Neuronal stem cell (in vitro differentiated cells): ENCODE data around the gene LRRC8E.

ENCODE experiments used
- DNase-seq: peaks from one replicate; pipeline ENCODE4 v3.0.0-alpha.2; 2013; ENCODE audit warnings: low spot score
- H2AFZ ChIP-seq: one replicate; pipeline ENCODE4 v1.6.1; 2013; ENCODE audit warnings: mild to moderate bottlenecking, low read length, inconsistent platforms
- H2AK5ac ChIP-seq: 2 replicates; pipeline ENCODE4 v1.6.1; 2013; ENCODE audit warnings: low read depth, mild to moderate bottlenecking, inconsistent platforms, low read length, moderate library complexity, mixed read lengths
- H2BK120ac ChIP-seq: 2 replicates; pipeline ENCODE4 v1.6.1; 2013; ENCODE audit warnings: low read depth, mild to moderate bottlenecking, inconsistent platforms, low read length, moderate library complexity, mixed read lengths
- H2BK12ac ChIP-seq: one replicate; pipeline ENCODE4 v1.6.1; 2013; ENCODE audit warnings: low read length, inconsistent platforms
- H2BK15ac ChIP-seq: 2 replicates; pipeline ENCODE4 v1.6.1; 2013; ENCODE audit warnings: mild to moderate bottlenecking, low read length, inconsistent platforms, mixed read lengths
- H2BK5ac ChIP-seq: one replicate; pipeline ENCODE4 v1.6.1; 2013; ENCODE audit warnings: inconsistent platforms, mild to moderate bottlenecking, low read length, moderate library complexity
- H3K14ac ChIP-seq: one replicate; pipeline ENCODE4 v1.6.1; 2013; ENCODE audit warnings: low read length, inconsistent platforms
- H3K18ac ChIP-seq: 2 replicates; pipeline ENCODE4 v1.6.1; 2013; ENCODE audit warnings: low read length, inconsistent platforms
- H3K23ac ChIP-seq: 2 replicates; pipeline ENCODE4 v1.6.1; 2013; ENCODE audit warnings: low read depth, mild to moderate bottlenecking, mixed read lengths, low read length, inconsistent platforms; ENCODE audit not compliant: poor library complexity
- H3K27ac ChIP-seq: replicated peaks from 3 replicates; pipeline ENCODE4 v1.5.1; 2013; ENCODE audit warnings: low read length, inconsistent platforms
- H3K27me3 ChIP-seq, 3 experiments: 2 replicates each; pipeline ENCODE4 v1.6.1; 2013; ENCODE audit warnings: low read length in 3 of 3, mild to moderate bottlenecking in 2 of 3, inconsistent platforms in 1 of 3, low read depth in 1 of 3, mixed read lengths in 1 of 3, moderate library complexity in 1 of 3; ENCODE audit not compliant: control insufficient read depth in 3 of 3, insufficient read depth in 3 of 3
- H3K36me3 ChIP-seq, 2 donors: replicated peaks in 1 of 2; 2 replicates each; pipeline ENCODE4 v1.6.1; 2013; ENCODE audit warnings: low read length in 2 of 2; ENCODE audit not compliant: control insufficient read depth in 2 of 2, insufficient read depth in 2 of 2
- H3K4ac ChIP-seq: 2 replicates; pipeline ENCODE4 v1.6.1; 2013; ENCODE audit warnings: inconsistent platforms, mild to moderate bottlenecking, low read length, moderate library complexity
- H3K4me1 ChIP-seq, 2 donors: 1 replicate in 1 of 2; 2 replicates in 1 of 2; pipeline ENCODE4 v1.6.1; 2013; ENCODE audit warnings: low read length in 2 of 2, low read depth in 1 of 2; ENCODE audit not compliant: control insufficient read depth in 2 of 2, insufficient read depth in 1 of 2
- H3K4me2 ChIP-seq: one replicate; pipeline ENCODE4 v1.6.1; 2013; ENCODE audit warnings: mild to moderate bottlenecking, low read length, inconsistent platforms; ENCODE audit not compliant: insufficient read depth, poor library complexity, severe bottlenecking
- H3K4me3 ChIP-seq, 2 donors: 2 replicates each; pipeline ENCODE4 v1.5.1; 2013; ENCODE audit warnings: low read length in 2 of 2, mild to moderate bottlenecking in 2 of 2, inconsistent platforms in 1 of 2, moderate library complexity in 1 of 2
- H3K79me1 ChIP-seq: one replicate; pipeline ENCODE4 v1.6.1; 2013; ENCODE audit warnings: low read depth, mild to moderate bottlenecking, inconsistent platforms, low read length, moderate library complexity
- H3K9ac ChIP-seq: one replicate; pipeline ENCODE4 v1.6.1; 2013; ENCODE audit warnings: mild to moderate bottlenecking, low read depth, low read length, inconsistent platforms; ENCODE audit not compliant: poor library complexity
- H3K9me3 ChIP-seq, 2 donors: replicated peaks in 1 of 2; 2 replicates each; pipeline versions ENCODE3 to v1.6.1; 2013; ENCODE audit warnings: low read length in 2 of 2, mild to moderate bottlenecking in 2 of 2, inconsistent platforms in 1 of 2, low read depth in 1 of 2, mixed read lengths in 1 of 2, moderate library complexity in 1 of 2; ENCODE audit not compliant: control insufficient read depth in 2 of 2, insufficient read depth in 1 of 2
- H4K8ac ChIP-seq: one replicate; pipeline ENCODE4 v1.6.1; 2013; ENCODE audit warnings: low read depth, mild to moderate bottlenecking, inconsistent platforms, low read length, moderate library complexity
- H4K91ac ChIP-seq: one replicate; pipeline ENCODE4 v1.6.1; 2013; ENCODE audit warnings: low read length, low read depth, mild to moderate bottlenecking, inconsistent platforms; ENCODE audit not compliant: poor library complexity
- WGBS, 2 donors: extraction: QIAGEN DNeasy Blood & Tissue Kit; methylation state at CpG; one replicate each; pipeline ENCODE4 v1.1.7; 2013; ENCODE audit warnings: missing lambda C conversion rate in 2 of 2, mixed read lengths in 1 of 2; ENCODE audit not compliant: insufficient read length in 2 of 2, insufficient replicate concordance in 1 of 2; ENCODE audit errors: extremely low coverage in 2 of 2; 5-methylcytosine and 5-hydroxymethylcytosine counted together

The LRRC8E gene

DNA sequence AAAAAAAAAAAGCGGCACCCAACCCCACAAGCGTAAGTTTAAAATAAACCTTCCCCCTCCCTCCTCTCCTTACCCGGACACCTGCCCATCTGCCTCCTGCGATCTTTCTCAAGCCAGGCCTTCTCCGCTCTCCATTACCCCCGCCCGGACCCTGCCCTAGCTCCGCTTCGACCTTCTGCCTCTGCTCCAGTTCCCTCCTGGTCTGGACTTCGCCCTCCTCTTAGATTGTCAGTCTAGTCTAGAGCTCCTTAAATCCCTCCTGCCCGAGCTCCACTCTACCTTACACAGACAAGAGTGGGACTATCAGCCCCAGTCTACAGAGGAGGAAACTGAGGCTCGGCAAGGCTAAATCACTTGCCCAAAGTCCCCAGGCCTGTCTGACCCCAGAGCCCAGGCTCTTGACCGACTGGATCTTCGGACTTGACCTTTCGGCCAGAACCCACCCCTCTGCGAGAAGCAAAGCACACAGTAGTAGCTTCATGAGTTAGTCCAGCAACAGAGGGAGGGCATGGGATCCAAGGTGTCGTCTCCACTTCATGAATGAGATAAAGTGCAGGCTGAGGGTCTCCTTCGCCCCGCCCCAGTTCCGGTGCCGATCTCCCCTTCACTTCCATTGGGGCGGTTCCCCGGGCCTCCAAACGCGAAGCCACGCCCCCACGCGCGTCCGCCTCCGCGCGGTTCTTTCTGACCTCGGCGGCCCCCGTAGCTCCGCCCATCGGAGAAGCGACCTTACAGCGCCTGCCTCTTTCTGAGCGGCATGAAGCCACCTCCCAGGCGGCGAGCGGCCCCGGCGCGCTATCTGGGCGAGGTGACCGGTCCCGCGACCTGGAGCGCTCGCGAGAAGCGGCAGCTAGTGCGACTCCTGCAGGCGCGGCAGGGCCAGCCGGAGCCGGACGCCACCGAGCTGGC lies 31.6 kb downstream of the LRRC8E start, which contains the start of gene SNAPC2:
TSS of gene SNAPC2 (plus strand) at position 729 of the 909 bp plus-strand sequence. CDS start at position 758, 29 bp downstream.
- H3K36me3 ChIP-seq, result peaks cover 23 to 29% of the 10 kb centered on the region in 2 donors
- H3K18ac ChIP-seq, result peak within 1 kb of the TSS; percentile 96
- H2BK120ac ChIP-seq, result no peak within 1 kb of the TSS
- H4K8ac ChIP-seq, result no peak within 1 kb of the TSS
- peak within 1 kb of the TSS; percentile 95 for H2BK15ac ChIP-seq
- H3K27ac ChIP-seq, result peak within 1 kb of the TSS; percentile 96
- H2AK5ac ChIP-seq, result peak within 1 kb of the TSS; percentile 93
- peak; percentile 96 for DNase-seq
- H3K9ac ChIP-seq, result peak within 1 kb of the TSS; percentile 92
- no peak within 1 kb of the TSS for H3K4ac ChIP-seq
- peak within 1 kb of the TSS; percentile 87 for H2BK5ac ChIP-seq
- peak within 1 kb of the TSS; percentile 80 for H3K23ac ChIP-seq
- H2BK12ac ChIP-seq, result peak within 1 kb of the TSS; percentile 58
- peak within 1 kb of the TSS; percentile 15 for H3K14ac ChIP-seq
- peaks cover 22 to 39% (median 22%) of the 10 kb centered on the region in 3 experiments for H3K27me3 ChIP-seq
- H3K4me2 ChIP-seq, result peak within 1 kb of the TSS; percentile 75
- H3K4me3 ChIP-seq, result peak within 1 kb of the TSS; percentile 64 to 98
- no peak within 1 kb of the TSS for H4K91ac ChIP-seq
- H3K79me1 ChIP-seq, result peaks cover 22% of the 10 kb centered on the region
- no peaks in the 10 kb centered on the region for H3K9me3 ChIP-seq
- WGBS, 2 donors, result no CpG with 5 or more reads among the region's 62 CpGs
- peak within 1 kb of the TSS; percentile 95 for H2AFZ ChIP-seq
- peaks cover 22 to 28% of the 10 kb centered on the region in 2 donors for H3K4me1 ChIP-seq

DNA sequence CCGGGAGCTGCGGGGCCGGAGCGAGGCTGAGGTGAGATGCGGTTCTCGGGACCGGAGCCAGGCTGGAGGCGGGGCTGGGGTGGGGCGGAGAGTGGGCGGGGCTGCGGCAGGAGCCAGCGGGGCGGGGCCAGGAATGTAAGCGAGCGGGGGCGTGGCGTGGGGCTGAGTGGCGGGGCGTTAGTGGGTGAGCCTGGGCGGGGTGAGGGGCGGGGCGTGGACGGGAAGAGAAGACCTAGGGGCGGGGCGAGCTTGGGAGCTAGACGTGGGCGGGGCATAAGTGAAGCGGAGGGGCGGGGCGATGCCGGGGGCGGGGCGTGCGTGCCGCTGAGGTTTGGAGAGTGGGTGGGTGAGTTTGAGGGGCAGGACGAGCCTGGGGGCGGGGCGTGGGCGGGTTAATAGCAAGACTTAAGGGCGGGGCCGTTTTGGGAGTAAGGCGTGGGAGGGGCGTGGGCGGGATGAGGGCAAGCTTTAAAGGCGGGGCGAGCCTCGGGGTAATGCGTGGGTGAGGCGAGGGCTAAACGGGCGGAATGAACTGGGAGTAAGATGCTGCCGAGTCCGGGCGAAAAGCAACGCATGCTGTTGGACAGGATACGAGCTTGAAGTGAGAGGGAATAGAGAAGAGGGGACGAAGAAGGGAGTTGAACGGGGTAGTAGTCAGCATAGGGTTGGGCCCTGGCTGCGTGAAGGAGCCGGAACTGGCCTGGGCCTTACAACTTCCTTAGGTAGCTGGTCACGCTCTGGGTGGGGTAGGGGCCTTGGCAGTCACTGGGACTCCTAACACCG lies 32.4 kb downstream of the LRRC8E start:
- Histone ChIP-seq H2BK5ac (peak overlapping the region; percentile 87), H3K4me3 (peak overlapping the region; percentile 64 to 98), H3K9ac (peak overlapping the region; percentile 92), H3K18ac (peak overlapping the region; percentile 96), H2AK5ac (peak overlapping the region; percentile 93), H3K14ac (peak overlapping the region; percentile 15), H3K36me3 (peaks cover 23 to 29% of the 10 kb centered on the region in 2 donors), H4K91ac (no peak overlapping the region), H3K79me1 (peaks cover 22% of the 10 kb centered on the region), H3K27me3 (peaks cover 17 to 31% (median 18%) of the 10 kb centered on the region in 3 experiments), H3K23ac (peak overlapping the region; percentile 80), H3K4me1 (peaks cover 22 to 29% of the 10 kb centered on the region in 2 donors), H3K27ac (peak overlapping the region; percentile 96), H3K9me3 (no peaks in the 10 kb centered on the region), H3K4ac (no peak overlapping the region), H3K4me2 (peak overlapping the region; percentile 75), H2BK15ac (peak overlapping the region; percentile 95), H2BK12ac (no peak overlapping the region), H2AFZ (peak overlapping the region; percentile 95), H2BK120ac (no peak overlapping the region), H4K8ac (no peak overlapping the region)
- peak; percentile 95 for DNase-seq
- no CpG with 5 or more reads among the region's 62 CpGs for WGBS, 2 donors

DNA sequence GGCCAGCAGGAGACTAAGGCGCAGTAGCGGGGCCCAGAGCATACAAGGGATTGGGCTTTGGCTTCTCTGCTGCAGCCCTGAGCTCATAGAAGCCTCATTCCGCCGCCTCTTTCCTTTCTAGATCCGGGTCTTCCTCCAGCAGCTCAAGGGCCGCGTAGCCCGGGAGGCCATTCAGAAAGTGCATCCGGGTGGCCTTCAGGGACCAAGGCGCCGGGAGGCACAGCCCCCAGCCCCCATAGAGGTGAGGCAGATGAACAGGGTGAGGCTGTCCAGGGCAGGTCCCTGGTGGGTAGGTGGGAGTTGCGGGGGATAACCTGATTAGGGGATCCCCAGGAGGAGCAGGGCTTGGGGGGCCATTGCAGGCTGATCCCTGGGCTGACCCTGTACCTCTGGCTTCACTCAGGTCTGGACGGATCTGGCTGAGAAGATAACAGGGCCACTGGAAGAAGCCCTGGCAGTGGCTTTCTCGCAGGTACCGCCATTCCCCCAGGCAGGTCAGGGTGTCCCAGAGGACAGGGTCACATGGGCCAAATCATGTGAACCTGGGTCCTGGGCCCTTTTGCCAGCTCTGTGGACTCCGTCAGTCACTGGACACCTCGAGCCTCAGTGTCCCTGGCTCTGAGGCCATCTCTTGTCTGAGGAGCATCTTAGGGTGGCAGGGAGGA lies 33.1 kb downstream of the LRRC8E start:
- Histone ChIP-seq H3K79me1 (peaks cover 22% of the 10 kb centered on the region), H3K14ac (peak overlapping the region; percentile 15), H2BK5ac (peak overlapping the region; percentile 20), H2AK5ac (peak overlapping the region; percentile 93), H4K8ac (no peak overlapping the region), H3K18ac (peak overlapping the region; percentile 84), H2BK120ac (no peak overlapping the region), H3K4ac (no peak overlapping the region), H3K4me1 (peaks cover 23 to 32% of the 10 kb centered on the region in 2 donors), H3K4me2 (peak overlapping the region; percentile 75), H2AFZ (peak overlapping the region; percentile 44), H2BK15ac (no peak overlapping the region), H3K9ac (peak overlapping the region; percentile 76), H2BK12ac (no peak overlapping the region), H3K23ac (peak overlapping the region; percentile 25), H4K91ac (no peak overlapping the region), H3K36me3 (peaks cover 23 to 29% of the 10 kb centered on the region in 2 donors), H3K9me3 (no peaks in the 10 kb centered on the region), H3K27ac (peak overlapping the region; percentile 84), H3K4me3 (peak overlapping the region; percentile 62 to 81), H3K27me3 (peaks cover 12 to 24% (median 13%) of the 10 kb centered on the region in 3 experiments)
- no CpG with 5 or more reads among the region's 17 CpGs for WGBS, 2 donors
- DNase-seq, result no peak
